Thyroid gland (tissue), 4 donors: ENCODE results near the gene ZNF205.

Experiments used
- POLR2A ChIP-seq, 2 donors: fragments of 450-650 bp; IDR thresholded peaks; one replicate each; pipeline ENCODE4 v1.6.1; 2017; ENCODE audit warnings: antibody characterized with exemption in 2 of 2, mild to moderate bottlenecking in 2 of 2, moderate library complexity in 1 of 2
- TF ChIP-seq, protein P1 (sequence below), 6 experiments: fragments of 200-600 bp in 3 of 6; fragments of 450-650 bp in 3 of 6; sonication (generic) in 3 of 6; IDR thresholded peaks; one replicate each; pipeline ENCODE4 v1.5.1; 2016 to 2019; ENCODE audit warnings: antibody characterized with exemption in 6 of 6, mild to moderate bottlenecking in 2 of 6, inconsistent platforms in 1 of 6, moderate library complexity in 1 of 6

GRCh38 chr16:3084491-3084890, 27.9 kb upstream of the ZNF205 start:
- TF ChIP-seq, protein P1, sequence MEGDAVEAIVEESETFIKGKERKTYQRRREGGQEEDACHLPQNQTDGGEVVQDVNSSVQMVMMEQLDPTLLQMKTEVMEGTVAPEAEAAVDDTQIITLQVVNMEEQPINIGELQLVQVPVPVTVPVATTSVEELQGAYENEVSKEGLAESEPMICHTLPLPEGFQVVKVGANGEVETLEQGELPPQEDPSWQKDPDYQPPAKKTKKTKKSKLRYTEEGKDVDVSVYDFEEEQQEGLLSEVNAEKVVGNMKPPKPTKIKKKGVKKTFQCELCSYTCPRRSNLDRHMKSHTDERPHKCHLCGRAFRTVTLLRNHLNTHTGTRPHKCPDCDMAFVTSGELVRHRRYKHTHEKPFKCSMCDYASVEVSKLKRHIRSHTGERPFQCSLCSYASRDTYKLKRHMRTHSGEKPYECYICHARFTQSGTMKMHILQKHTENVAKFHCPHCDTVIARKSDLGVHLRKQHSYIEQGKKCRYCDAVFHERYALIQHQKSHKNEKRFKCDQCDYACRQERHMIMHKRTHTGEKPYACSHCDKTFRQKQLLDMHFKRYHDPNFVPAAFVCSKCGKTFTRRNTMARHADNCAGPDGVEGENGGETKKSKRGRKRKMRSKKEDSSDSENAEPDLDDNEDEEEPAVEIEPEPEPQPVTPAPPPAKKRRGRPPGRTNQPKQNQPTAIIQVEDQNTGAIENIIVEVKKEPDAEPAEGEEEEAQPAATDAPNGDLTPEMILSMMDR (IDR thresholded peaks at IDR 0.05): no peak
- TF ChIP-seq POLR2A (IDR thresholded peaks at IDR 0.05): no peak
